Loucy (cell line): ENCODE measurements around the gene HIF1A.

ENCODE experiments used
- EZH2phosphoT487 ChIP-seq: fragments of 200-600 bp; IDR thresholded peaks from 2 replicates; pipeline ENCODE4 v1.6.1; 2018; ENCODE audit warnings: antibody characterized with exemption, mild to moderate bottlenecking, moderate library complexity, borderline replicate concordance
- TF ChIP-seq, protein P1 (sequence below): fragments of 200-600 bp; sonication (generic); conservative IDR thresholded peaks from 2 replicates; pipeline ENCODE4 v1.5.1; 2014; ENCODE audit warnings: mild to moderate bottlenecking, antibody characterized with exemption, low read length

DNA sequence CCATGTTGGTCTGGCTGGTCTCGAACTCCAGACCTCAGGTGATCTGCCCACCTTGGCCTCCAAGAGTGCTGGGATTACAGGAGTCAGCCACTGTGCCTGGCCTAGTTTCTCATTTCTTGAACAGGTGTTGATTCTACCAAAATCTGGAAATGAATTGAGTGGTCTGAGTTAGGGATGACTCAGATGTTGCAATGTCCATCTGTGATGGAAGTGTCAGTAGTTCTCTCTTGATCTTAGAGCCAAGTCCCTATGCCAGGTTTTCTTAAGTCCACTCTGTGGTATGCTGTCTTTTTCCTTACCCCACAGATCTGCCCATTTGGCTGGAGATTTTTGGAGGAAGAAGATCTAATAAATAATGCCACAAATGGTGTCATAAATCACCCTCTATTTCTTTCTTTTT lies 79.5 kb downstream of the HIF1A start:
- TF ChIP-seq, protein P1, sequence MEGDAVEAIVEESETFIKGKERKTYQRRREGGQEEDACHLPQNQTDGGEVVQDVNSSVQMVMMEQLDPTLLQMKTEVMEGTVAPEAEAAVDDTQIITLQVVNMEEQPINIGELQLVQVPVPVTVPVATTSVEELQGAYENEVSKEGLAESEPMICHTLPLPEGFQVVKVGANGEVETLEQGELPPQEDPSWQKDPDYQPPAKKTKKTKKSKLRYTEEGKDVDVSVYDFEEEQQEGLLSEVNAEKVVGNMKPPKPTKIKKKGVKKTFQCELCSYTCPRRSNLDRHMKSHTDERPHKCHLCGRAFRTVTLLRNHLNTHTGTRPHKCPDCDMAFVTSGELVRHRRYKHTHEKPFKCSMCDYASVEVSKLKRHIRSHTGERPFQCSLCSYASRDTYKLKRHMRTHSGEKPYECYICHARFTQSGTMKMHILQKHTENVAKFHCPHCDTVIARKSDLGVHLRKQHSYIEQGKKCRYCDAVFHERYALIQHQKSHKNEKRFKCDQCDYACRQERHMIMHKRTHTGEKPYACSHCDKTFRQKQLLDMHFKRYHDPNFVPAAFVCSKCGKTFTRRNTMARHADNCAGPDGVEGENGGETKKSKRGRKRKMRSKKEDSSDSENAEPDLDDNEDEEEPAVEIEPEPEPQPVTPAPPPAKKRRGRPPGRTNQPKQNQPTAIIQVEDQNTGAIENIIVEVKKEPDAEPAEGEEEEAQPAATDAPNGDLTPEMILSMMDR = no peak
- TF ChIP-seq EZH2phosphoT487 = no peak
